Kidney (tissue), 14 donors: ENCODE measurements around the gene SLC9A2. TPM values are rescaled to one million over a fixed set of nuclear protein-coding genes. Genes with fewer than 3 reads are reported as not detected.
A peak's percentile ranks its signal among the peaks of the same experiment; 100 is the strongest.

ENCODE experiments used
- DNase-seq, 5 donors: peaks; one replicate each; pipeline ENCODE4 v3.0.0-alpha.2; 2013 to 2020
- FAIRE-seq: peaks from 2 replicates; lab custom pipeline; 2012; peaks lifted over from hg19 to GRCh38; lab: Jason Lieb, UNC
- H3K27ac ChIP-seq, 2 donors: one replicate each; pipeline ENCODE4 v1.7.0; 2013; ENCODE audit warnings: low read depth in 2 of 2, low read length in 2 of 2, inconsistent platforms in 1 of 2
- H3K27me3 ChIP-seq: one replicate; pipeline ENCODE4 v1.7.1; 2013; ENCODE audit warnings: low read length, inconsistent platforms; ENCODE audit not compliant: control insufficient read depth, insufficient read depth
- H3K36me3 ChIP-seq, 3 donors: one replicate each; pipeline versions ENCODE4 v1.7.0 to v1.7.1; 2013; ENCODE audit warnings: low read length in 3 of 3, control low read depth in 1 of 3, inconsistent platforms in 1 of 3; ENCODE audit not compliant: insufficient read depth in 3 of 3, control insufficient read depth in 2 of 3
- H3K4me1 ChIP-seq, 3 donors: one replicate each; pipeline versions ENCODE4 v1.7.0 to v1.7.1; 2013; ENCODE audit warnings: low read length in 3 of 3, inconsistent platforms in 1 of 3, low read depth in 1 of 3; ENCODE audit not compliant: control insufficient read depth in 2 of 3, insufficient read depth in 2 of 3
- H3K4me3 ChIP-seq, 3 donors: one replicate each; pipeline versions ENCODE4 v1.7.0 to v1.8.1; 2013; ENCODE audit warnings: low read length in 3 of 3, control low read depth in 1 of 3, inconsistent platforms in 1 of 3
- H3K9ac ChIP-seq, 3 donors: one replicate each; pipeline versions ENCODE4 v1.7.0 to v1.7.1; 2013; ENCODE audit warnings: low read length in 3 of 3, control low read depth in 1 of 3, inconsistent platforms in 1 of 3
- H3K9me3 ChIP-seq, 3 donors: one replicate each; pipeline versions ENCODE4 v1.7.0 to v1.7.1; 2013; ENCODE audit warnings: low read length in 3 of 3, control low read depth in 1 of 3, inconsistent platforms in 1 of 3; ENCODE audit not compliant: control insufficient read depth in 2 of 3, insufficient read depth in 1 of 3
- intact Hi-C: fragments of 100-400 bp; cut with DNase I; formaldehyde crosslinking; loops from one replicate; pipeline ENCODE4 v1.11.1; 2022
- polyA plus RNA-seq: library from polyadenylated mRNA; stranded (reverse); fragments of 350-450 nt; fragmentation: Illumina TruSeq; extraction: RNeasy Lipid Tissue Mini Kit (QIAGEN cat#74804); gene quantifications from one replicate; pipeline ENCODE4 v1.2.3, GENCODE V29; 2014; ENCODE audit warnings: low read depth, low replicate concordance; ENCODE audit not compliant: insufficient read depth
- total RNA-seq: library from RNA; stranded (reverse); fragmentation: NEBNext Ultra II Directional; extraction: Animal tissue kit (Norgen Biotek cat#: 25700); gene quantifications from one replicate; pipeline ENCODE4 v1.2.1, GENCODE V29; 2021
- TF ChIP-seq, protein P1 (sequence below): IDR thresholded peaks from 3 replicates; pipeline ENCODE4 v1.5.1; 2012; ENCODE audit warnings: mild to moderate bottlenecking, moderate library complexity, borderline replicate concordance; ENCODE audit not compliant: insufficient read depth; ENCODE audit errors: extremely low read depth
- donor health status: control.
- donor health status: control.
- donor health status: control.
- donor health status: control.
- donor health status: control.
- donor health status: DM: yes; HTN: yes; CAD: no.
- donor health status: Normal renal cell carcinoma (clear cell type).

The SLC9A2 gene
- total and polyA plus RNA-seq, 2 donors from 2014 or later: 5.6 to 5.9 TPM

DNA sequence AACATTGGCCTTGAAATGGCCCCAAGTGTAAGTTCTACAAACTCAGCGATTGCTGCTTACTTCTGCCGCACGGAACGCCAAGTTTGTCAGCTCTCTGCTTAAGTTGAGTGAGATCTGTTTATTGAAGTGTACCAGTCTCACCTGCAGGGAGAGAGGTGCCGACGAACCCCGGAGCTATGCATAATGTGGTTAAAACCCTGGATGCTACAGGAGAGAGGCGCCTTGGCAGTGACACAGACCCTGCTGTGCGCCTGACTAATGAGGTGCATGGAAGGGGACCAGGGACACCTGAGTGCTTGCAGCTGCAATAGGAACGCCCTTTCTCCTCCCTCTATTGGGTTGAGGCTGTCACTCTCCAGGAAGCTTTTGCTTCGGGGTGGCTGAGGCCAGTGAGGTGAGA is 979 bp downstream of the SLC9A2 start:
- peak overlapping the region in 1 of 3 donors; percentile 41 for H3K9ac ChIP-seq
- TF ChIP-seq, protein P1, sequence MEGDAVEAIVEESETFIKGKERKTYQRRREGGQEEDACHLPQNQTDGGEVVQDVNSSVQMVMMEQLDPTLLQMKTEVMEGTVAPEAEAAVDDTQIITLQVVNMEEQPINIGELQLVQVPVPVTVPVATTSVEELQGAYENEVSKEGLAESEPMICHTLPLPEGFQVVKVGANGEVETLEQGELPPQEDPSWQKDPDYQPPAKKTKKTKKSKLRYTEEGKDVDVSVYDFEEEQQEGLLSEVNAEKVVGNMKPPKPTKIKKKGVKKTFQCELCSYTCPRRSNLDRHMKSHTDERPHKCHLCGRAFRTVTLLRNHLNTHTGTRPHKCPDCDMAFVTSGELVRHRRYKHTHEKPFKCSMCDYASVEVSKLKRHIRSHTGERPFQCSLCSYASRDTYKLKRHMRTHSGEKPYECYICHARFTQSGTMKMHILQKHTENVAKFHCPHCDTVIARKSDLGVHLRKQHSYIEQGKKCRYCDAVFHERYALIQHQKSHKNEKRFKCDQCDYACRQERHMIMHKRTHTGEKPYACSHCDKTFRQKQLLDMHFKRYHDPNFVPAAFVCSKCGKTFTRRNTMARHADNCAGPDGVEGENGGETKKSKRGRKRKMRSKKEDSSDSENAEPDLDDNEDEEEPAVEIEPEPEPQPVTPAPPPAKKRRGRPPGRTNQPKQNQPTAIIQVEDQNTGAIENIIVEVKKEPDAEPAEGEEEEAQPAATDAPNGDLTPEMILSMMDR: no peak
- intact Hi-C loops: no loop called here
- H3K9me3 ChIP-seq: no peaks in the 10 kb centered on the region
- peak overlapping the region; percentile 7 to 37 for H3K27ac ChIP-seq
- H3K36me3 ChIP-seq: no peaks in the 10 kb centered on the region
- FAIRE-seq: no peak
- H3K4me3 ChIP-seq: peak overlapping the region in 2 of 3 donors; percentile 50 to 66
- H3K27me3 ChIP-seq: peaks cover 6% of the 10 kb centered on the region
- H3K4me1 ChIP-seq: peaks cover 0 to 10% (median 0%) of the 10 kb centered on the region in 3 donors
- peak in 2 of 5 donors; percentile 10 to 39 for DNase-seq

DNA sequence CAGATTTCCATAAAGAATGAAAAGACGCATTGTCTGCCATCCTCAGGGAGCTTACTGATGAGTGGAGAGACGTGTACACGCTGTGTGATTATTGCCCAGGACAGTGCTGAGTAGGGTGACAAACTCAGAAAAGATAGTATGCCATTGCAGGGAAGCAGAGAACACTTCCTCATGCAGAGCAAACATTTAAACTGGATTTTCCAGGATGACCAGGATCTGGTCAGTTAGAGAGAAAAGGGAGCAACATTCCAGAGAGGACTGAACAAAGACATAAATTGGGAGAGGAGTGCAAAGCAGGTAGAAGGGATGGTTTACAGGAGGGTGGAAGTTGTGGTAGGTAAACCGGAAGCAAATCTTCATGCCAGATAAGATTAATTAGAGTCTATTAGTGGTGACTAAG is 2.3 kb downstream of the SLC9A2 start:
- DNase-seq: no peak
- Histone ChIP-seq H3K9me3 (no peaks in the 10 kb centered on the region), H3K4me3 (no peak overlapping the region), H3K4me1 (peaks cover 0 to 10% (median 0%) of the 10 kb centered on the region in 3 donors), H3K36me3 (no peaks in the 10 kb centered on the region), H3K27ac (no peak overlapping the region), H3K27me3 (peaks cover 6% of the 10 kb centered on the region), H3K9ac (no peak overlapping the region)
- FAIRE-seq: no peak
- TF ChIP-seq, protein P1: no peak
- intact Hi-C loops: no loop called here

DNA sequence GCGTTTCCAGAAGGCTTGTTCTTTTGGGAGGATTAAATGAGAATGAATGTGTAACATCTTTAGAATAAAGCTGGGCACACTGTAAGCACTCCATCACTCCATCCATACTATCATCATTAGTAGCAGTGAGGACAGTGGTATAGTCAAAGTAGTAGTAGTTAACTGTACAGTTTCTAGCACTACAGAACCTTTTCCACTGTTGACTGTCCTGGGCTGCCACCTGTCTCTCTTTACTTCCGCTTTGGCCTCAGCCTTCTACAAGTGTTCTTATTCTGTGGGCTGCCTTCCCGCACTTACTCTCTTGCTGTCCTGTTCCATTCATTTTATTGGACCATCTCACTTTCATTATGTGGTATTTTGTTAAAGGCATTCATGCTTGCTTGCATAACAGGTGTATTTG is 3.3 kb downstream of the SLC9A2 start:
- Histone ChIP-seq H3K4me1 (peaks cover 0 to 10% (median 0%) of the 10 kb centered on the region in 3 donors), H3K4me3 (no peak overlapping the region), H3K9ac (no peak overlapping the region), H3K27me3 (peaks cover 6% of the 10 kb centered on the region), H3K36me3 (no peaks in the 10 kb centered on the region), H3K9me3 (no peaks in the 10 kb centered on the region), H3K27ac (no peak overlapping the region)
- intact Hi-C loops: no loop called here
- no peak for DNase-seq
- TF ChIP-seq, protein P1: no peak
- no peak for FAIRE-seq

DNA sequence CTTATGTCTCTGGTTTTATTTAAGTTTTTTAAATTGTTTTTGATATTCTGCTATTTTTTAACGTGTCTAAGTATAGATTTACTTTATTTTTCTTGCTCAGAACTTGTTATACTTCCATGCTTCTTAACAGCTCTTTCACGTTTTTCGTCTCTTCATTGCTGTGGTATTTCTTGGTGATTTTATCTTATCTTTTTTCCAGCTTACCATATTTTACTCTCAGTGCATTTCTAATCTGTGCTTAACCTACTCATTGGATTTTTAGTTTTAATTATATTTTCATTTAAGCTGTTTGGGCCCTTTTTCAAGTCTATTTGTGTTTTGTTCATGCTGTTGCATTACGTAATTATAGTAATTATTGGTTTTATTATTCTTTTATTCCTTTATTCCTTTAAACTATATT is 11.1 kb downstream of the SLC9A2 start:
- H3K9ac ChIP-seq: no peak overlapping the region
- H3K9me3 ChIP-seq: no peaks in the 10 kb centered on the region
- DNase-seq (no peak), FAIRE-seq (peak; percentile 38)
- intact Hi-C loops: no loop called here
- H3K27me3 ChIP-seq: no peaks in the 10 kb centered on the region
- H3K27ac ChIP-seq: no peak overlapping the region
- TF ChIP-seq, protein P1: no peak
- H3K4me1 ChIP-seq: no peaks in the 10 kb centered on the region
- no peaks in the 10 kb centered on the region for H3K36me3 ChIP-seq
- H3K4me3 ChIP-seq: no peak overlapping the region
